ENCODE measurements around the gene UXS1. TPM values are rescaled to one million over a fixed set of nuclear protein-coding genes. Genes with fewer than 3 reads are reported as not detected.

UXS1 gene
- total RNA-seq, 1 donor from 2014 or later: 38.0 TPM

DNA sequence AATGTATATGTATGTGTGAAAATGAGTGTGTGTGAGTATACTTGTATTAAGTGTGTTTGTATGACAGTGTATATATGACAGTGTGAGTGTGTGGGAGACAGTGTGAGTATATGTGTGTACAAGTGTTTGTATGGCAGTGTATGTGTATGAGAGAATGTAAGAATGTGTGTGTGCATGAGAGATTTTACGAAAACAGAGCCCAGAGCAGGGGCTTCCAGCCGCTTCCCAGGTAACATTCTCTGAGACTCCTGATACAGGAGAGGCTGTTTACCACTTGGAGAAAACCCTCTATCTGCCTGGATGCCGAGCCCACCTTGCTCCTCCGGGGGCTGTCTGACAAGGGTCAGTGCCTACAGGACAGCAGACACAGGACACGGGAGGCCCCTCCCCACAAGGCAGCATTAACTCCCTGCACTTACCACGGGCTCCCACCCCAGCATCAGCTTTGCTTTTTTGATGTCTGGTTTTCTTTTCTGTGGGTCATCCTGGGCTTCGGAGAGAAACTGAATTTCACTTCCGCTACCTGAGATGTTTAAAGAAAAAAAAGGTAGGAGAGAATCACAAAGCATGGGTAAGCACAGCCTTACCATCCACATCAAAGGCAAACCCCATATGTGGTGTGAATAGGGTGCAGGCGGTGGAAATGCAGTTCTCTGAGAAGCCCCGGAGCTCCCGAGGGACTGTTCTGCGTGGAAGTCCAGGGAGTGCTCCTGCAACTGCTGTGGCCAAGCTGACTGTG, 97.6 kb downstream of the UXS1 start:
- Histone ChIP-seq H3K27ac (no peak overlapping the region), H4K20me1 (ENCODE audit: low read depth) (peaks cover 3% of the 10 kb centered on the region), H3K4me2 (no peak overlapping the region), H3K4me3 (no peak overlapping the region), H3K27me3 (no peaks in the 10 kb centered on the region), H2AFZ (replicated peaks) (no peak overlapping the region), H3K36me3 (peaks cover 5% of the 10 kb centered on the region), H3K4me1 (peaks cover 3% of the 10 kb centered on the region), H3F3A (ENCODE audit: low read depth) (no peaks in the 10 kb centered on the region), H3K9me3 (ENCODE audit: low read depth) (no peaks in the 10 kb centered on the region), H3K9ac (no peak overlapping the region), H3K79me2 (ENCODE audit: low read depth) (no peaks in the 10 kb centered on the region)
- Mint-ChIP-seq H3K27ac (no peak overlapping the region), H3K4me3 (peak overlapping the region; percentile 0), H3K9me3 (no peaks in the 10 kb centered on the region), H3K36me3 (peaks cover 50% of the 10 kb centered on the region), H3K27me3 (ENCODE audit: insufficient read depth, low read depth) (peaks cover 2% of the 10 kb centered on the region), H3K4me1 (peaks cover 3% of the 10 kb centered on the region)
- TF ChIP-seq, protein P1, sequence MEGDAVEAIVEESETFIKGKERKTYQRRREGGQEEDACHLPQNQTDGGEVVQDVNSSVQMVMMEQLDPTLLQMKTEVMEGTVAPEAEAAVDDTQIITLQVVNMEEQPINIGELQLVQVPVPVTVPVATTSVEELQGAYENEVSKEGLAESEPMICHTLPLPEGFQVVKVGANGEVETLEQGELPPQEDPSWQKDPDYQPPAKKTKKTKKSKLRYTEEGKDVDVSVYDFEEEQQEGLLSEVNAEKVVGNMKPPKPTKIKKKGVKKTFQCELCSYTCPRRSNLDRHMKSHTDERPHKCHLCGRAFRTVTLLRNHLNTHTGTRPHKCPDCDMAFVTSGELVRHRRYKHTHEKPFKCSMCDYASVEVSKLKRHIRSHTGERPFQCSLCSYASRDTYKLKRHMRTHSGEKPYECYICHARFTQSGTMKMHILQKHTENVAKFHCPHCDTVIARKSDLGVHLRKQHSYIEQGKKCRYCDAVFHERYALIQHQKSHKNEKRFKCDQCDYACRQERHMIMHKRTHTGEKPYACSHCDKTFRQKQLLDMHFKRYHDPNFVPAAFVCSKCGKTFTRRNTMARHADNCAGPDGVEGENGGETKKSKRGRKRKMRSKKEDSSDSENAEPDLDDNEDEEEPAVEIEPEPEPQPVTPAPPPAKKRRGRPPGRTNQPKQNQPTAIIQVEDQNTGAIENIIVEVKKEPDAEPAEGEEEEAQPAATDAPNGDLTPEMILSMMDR (IDR thresholded peaks at IDR 0.05): no peak
- no peak for TF ChIP-seq EZH2 (IDR thresholded peaks at IDR 0.05)
- TF ChIP-seq EZH2phosphoT487 (IDR thresholded peaks at IDR 0.05): no peak
- DNase-seq (ENCODE audit: low spot score): no peak

DNA sequence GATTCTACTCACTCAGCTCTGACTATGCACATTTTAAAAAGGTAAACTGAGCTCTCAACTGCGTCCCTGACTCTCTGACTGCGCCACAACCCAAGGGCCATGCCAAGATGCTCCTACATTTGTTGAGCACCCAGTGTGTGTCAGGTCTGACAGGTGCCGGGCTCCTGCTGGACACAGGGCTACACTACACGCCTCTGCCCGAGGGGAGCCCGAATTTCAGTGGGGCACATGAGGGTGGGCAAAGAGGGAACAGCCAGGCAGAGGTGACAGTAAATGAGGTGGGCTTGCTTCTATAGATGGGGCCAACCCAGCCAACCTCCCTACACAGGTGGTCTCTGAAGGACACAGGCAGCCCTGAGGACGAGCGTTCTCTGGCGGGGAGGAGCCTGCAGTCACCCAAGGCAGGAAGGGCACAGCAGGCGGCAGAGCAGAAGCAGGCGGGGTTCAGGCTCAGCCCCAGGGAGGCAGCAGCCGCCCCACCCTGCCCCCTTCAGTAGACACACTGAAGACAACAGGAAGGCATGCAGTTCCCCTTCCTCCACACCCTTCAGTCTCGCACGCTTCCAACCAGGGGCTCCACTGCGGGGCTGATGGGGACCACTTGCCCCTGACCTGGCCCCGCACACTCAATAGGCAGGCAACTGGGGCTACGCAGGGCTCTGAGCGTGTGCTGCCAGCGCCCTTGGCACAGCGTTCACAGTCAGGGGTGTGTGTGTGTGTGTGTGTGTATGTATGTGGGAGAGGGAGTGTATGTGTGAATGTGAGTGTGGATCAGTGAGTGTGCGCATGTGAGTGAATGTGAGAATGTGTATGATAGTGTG, 98.4 kb downstream of the UXS1 start:
- Mint-ChIP-seq H3K4me1 (peaks cover 3% of the 10 kb centered on the region), H3K27me3 (ENCODE audit: insufficient read depth, low read depth) (peaks cover 2% of the 10 kb centered on the region), H3K27ac (no peak overlapping the region), H3K4me3 (peak overlapping the region; percentile 0), H3K36me3 (peaks cover 54% of the 10 kb centered on the region), H3K9me3 (peaks cover 2% of the 10 kb centered on the region)
- H3K27me3 ChIP-seq: no peaks in the 10 kb centered on the region
- H3K9ac ChIP-seq: no peak overlapping the region
- H3K4me1 ChIP-seq: peaks cover 3% of the 10 kb centered on the region
- no peak for DNase-seq (ENCODE audit: low spot score)
- no peaks in the 10 kb centered on the region for H3K9me3 ChIP-seq (ENCODE audit: low read depth)
- no peak overlapping the region for H2AFZ ChIP-seq (replicated peaks)
- no peak overlapping the region for H3K27ac ChIP-seq
- no peaks in the 10 kb centered on the region for H3K79me2 ChIP-seq (ENCODE audit: low read depth)
- H3K36me3 ChIP-seq: peaks cover 5% of the 10 kb centered on the region
- no peak for TF ChIP-seq EZH2phosphoT487 (IDR thresholded peaks at IDR 0.05)
- TF ChIP-seq, protein P1 (IDR thresholded peaks at IDR 0.05): no peak
- no peak for TF ChIP-seq EZH2 (IDR thresholded peaks at IDR 0.05)
- H4K20me1 ChIP-seq (ENCODE audit: low read depth): peaks cover 3% of the 10 kb centered on the region
- no peaks in the 10 kb centered on the region for H3F3A ChIP-seq (ENCODE audit: low read depth)
- H3K4me3 ChIP-seq: no peak overlapping the region
- no peak overlapping the region for H3K4me2 ChIP-seq

DNA sequence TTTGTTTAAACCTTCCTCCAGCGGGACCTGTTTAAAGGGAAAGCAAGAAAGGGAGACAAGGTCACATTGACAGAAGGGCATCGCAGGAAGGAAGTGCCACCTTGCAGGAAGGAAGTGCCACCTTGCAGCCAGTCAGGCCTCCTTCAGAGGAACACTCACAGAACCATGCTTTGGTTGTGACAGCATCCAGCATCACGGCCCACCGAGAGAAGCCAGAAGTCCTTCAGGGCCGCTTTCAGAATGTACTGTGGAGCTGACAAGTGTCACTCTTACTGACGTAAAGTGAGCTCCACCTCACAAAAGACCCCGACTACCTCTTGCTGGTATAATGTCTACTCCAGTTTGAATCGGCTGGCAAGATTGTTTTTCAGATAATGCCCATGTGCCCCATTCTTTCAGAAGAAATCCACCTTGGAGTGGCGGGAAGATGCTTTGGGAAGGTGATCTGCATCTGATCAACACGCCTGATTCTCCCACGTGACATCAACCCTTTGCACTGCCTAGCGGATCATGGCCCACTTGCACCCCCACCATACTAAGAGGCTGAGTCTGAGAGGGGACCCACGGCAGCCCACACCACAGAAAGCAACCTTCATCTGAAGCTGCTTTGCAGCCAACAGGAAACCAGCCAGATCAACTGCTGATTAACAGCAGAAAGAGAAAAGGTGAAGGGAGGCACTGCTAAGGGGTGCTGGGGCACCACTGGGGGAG, 99.8 kb downstream of the UXS1 start:
- H4K20me1 ChIP-seq (ENCODE audit: low read depth): peaks cover 3% of the 10 kb centered on the region
- H3K4me2 ChIP-seq: no peak overlapping the region
- H3K9me3 Mint-ChIP-seq: peaks cover 5% of the 10 kb centered on the region
- no peak overlapping the region for H3K27ac Mint-ChIP-seq
- no peak overlapping the region for H3K9ac ChIP-seq
- no peak overlapping the region for H3K4me3 ChIP-seq
- peaks cover 52% of the 10 kb centered on the region for H3K36me3 Mint-ChIP-seq
- peaks cover 3% of the 10 kb centered on the region for H3K4me1 Mint-ChIP-seq
- H3K27me3 ChIP-seq: no peaks in the 10 kb centered on the region
- H3K79me2 ChIP-seq (ENCODE audit: low read depth): no peaks in the 10 kb centered on the region
- no peak overlapping the region for H3K27ac ChIP-seq
- H3K4me1 ChIP-seq: peaks cover 3% of the 10 kb centered on the region
- H3K36me3 ChIP-seq: peaks cover 5% of the 10 kb centered on the region
- no peaks in the 10 kb centered on the region for H3K9me3 ChIP-seq (ENCODE audit: low read depth)
- H3K4me3 Mint-ChIP-seq: no peak overlapping the region
- H3K27me3 Mint-ChIP-seq (ENCODE audit: insufficient read depth, low read depth): peaks cover 2% of the 10 kb centered on the region
- TF ChIP-seq EZH2 (IDR thresholded peaks at IDR 0.05) (no peak), EZH2phosphoT487 (IDR thresholded peaks at IDR 0.05) (no peak)
- TF ChIP-seq, protein P1 (IDR thresholded peaks at IDR 0.05): no peak
- DNase-seq (ENCODE audit: low spot score): no peak
- H3F3A ChIP-seq (ENCODE audit: low read depth): no peaks in the 10 kb centered on the region
- no peak overlapping the region for H2AFZ ChIP-seq (replicated peaks)

All from neural progenitor cell (in vitro differentiated cells).